GM12878 (cell line): ENCODE results near the gene ABCF3. TPM values are rescaled to one million over a fixed set of nuclear protein-coding genes. Genes with fewer than 3 reads are reported as not detected.

Experiments
- ATAC-seq: fragments of 200-7000 bp; cut with Tn5 transposase; 3 replicates; pipeline ENCODE4 v1.9.1; 2020; ENCODE audit warnings: mild to moderate bottlenecking, moderate library complexity
- BruUV-seq: library from RNA; stranded (reverse); fragments of 400-500 nt; replicated peaks from 2 replicates; lab custom pipeline; 2021; lab: Mats Ljungman, UMichigan
- CTCF ChIA-PET: fragments of 300-600 bp; sonication (Branson Sonifier 250); formaldehyde crosslinking; extraction: SDS; loops from one replicate; lab custom pipeline; 2021; ENCODE audit warnings: inconsistent platforms; lab: Yijun Ruan, JAX
- POLR2A ChIA-PET: fragments of 350-600 bp; formaldehyde crosslinking; extraction: SDS; loops from one replicate; lab custom pipeline; 2021; ENCODE audit warnings: inconsistent platforms; lab: Charles Lee
- RAD21 ChIA-PET: fragments of 300-600 bp; sonication (Branson Sonifier 250); formaldehyde crosslinking; loops from one replicate; lab custom pipeline; 2023; ENCODE audit warnings: antibody characterized with exemption; ENCODE audit not compliant: unreplicated experiment; lab: Charles Lee
- SMC1A ChIA-PET: fragments of 300-600 bp; sonication (Branson Sonifier 250); formaldehyde crosslinking; loops from one replicate; lab custom pipeline; 2023; ENCODE audit not compliant: unreplicated experiment, uncharacterized antibody; lab: Charles Lee
- DNase-seq: peaks from one replicate; pipeline ENCODE4 v3.0.0-alpha.2; 2011; ENCODE audit warnings: low read depth, low spot score
- FAIRE-seq: peaks from 3 replicates; lab custom pipeline; 2011; peaks lifted over from hg19 to GRCh38; lab: Jason Lieb, UNC
- H2AFZ ChIP-seq: 2 replicates; pipeline ENCODE4 v1.6.0; 2011; ENCODE audit warnings: low read depth, low read length, control low read depth; ENCODE audit not compliant: control insufficient read depth
- H3K27ac ChIP-seq: 2 replicates; pipeline ENCODE4 v1.5.1; 2011; ENCODE audit warnings: control low read depth; ENCODE audit not compliant: control insufficient read depth, insufficient read depth
- H3K27me3 ChIP-seq, 2 experiments: replicated peaks in 1 of 2; 2 replicates each; pipeline versions ENCODE4 v1.6.0 to v1.6.1; 2011; ENCODE audit warnings: low read length in 1 of 2; ENCODE audit not compliant: control insufficient read depth in 2 of 2, insufficient read depth in 2 of 2
- H3K36me3 ChIP-seq, 2 experiments: 2 replicates each; pipeline ENCODE4 v1.5.1; 2011; ENCODE audit warnings: low read length in 1 of 2; ENCODE audit not compliant: control insufficient read depth in 2 of 2, insufficient read depth in 2 of 2
- H3K4me1 ChIP-seq: 2 replicates; pipeline ENCODE4 v1.6.1; 2011; ENCODE audit warnings: mild to moderate bottlenecking, low read length, moderate library complexity, mixed read lengths; ENCODE audit not compliant: control insufficient read depth, insufficient read depth
- H3K4me2 ChIP-seq: 2 replicates; pipeline ENCODE4 v1.6.0; 2011; ENCODE audit warnings: control low read depth; ENCODE audit not compliant: control insufficient read depth, insufficient read depth
- H3K4me3 ChIP-seq: fragments of 200-600 bp; sonication (generic); 2 replicates; pipeline ENCODE4 v1.5.1; 2016
- H3K79me2 ChIP-seq: 2 replicates; pipeline ENCODE4 v1.6.0; 2011; ENCODE audit warnings: low read length; ENCODE audit not compliant: control insufficient read depth, insufficient read depth
- H3K9ac ChIP-seq: 2 replicates; pipeline ENCODE4 v1.8.0; 2011; ENCODE audit warnings: low read length, control low read depth, mixed read lengths; ENCODE audit not compliant: control insufficient read depth, insufficient read depth
- H3K9me3 ChIP-seq: replicated peaks from 3 replicates; pipeline ENCODE4 v1.5.1; 2011; ENCODE audit warnings: mild to moderate bottlenecking, low read length; ENCODE audit not compliant: control insufficient read depth, insufficient read depth
- H4K20me1 ChIP-seq: 2 replicates; pipeline ENCODE4 v1.6.0; 2011; ENCODE audit not compliant: control insufficient read depth, insufficient read depth
- BHLHE40 ChIP-seq, 2 experiments: fragments of 450-650 bp in 1 of 2; IDR thresholded peaks; 2 replicates each; pipeline ENCODE4 v1.6.1; 2011 to 2017; ENCODE audit warnings: low read depth in 2 of 2, borderline replicate concordance in 1 of 2, improper control_type of control experiment in 1 of 2, low read length in 1 of 2, mild to moderate bottlenecking in 1 of 2
- CBFB ChIP-seq: IDR thresholded peaks from 2 replicates; pipeline ENCODE4 v1.6.1; 2016; ENCODE audit warnings: antibody characterized with exemption, low read depth
- CBX3 ChIP-seq: fragments of 200-600 bp; sonication (generic); IDR thresholded peaks from 2 replicates; pipeline ENCODE4 v1.6.1; 2016; ENCODE audit warnings: low read depth, borderline replicate concordance
- CHD2 ChIP-seq: IDR thresholded peaks from 2 replicates; pipeline ENCODE4 v1.6.1; 2011; ENCODE audit warnings: low read depth, low read length, improper control_type of control experiment, borderline replicate concordance
- ETV6 ChIP-seq, 2 experiments: fragments of 450-650 bp in 1 of 2; IDR thresholded peaks in 1 of 2; conservative IDR thresholded peaks in 1 of 2; 2 replicates each; pipeline ENCODE4 v1.6.1; 2014; ENCODE audit warnings: antibody characterized with exemption in 1 of 2, borderline replicate concordance in 1 of 2, low read depth in 1 of 2, mild to moderate bottlenecking in 1 of 2, moderate library complexity in 1 of 2
- KLF5 ChIP-seq: fragments of 450-650 bp; IDR thresholded peaks from 2 replicates; pipeline ENCODE4 v1.6.1; 2014; ENCODE audit warnings: mild to moderate bottlenecking; ENCODE audit not compliant: partially characterized antibody
- LARP7 ChIP-seq: fragments of 450-650 bp; IDR thresholded peaks from 2 replicates; pipeline ENCODE4 v1.6.1; 2017; ENCODE audit warnings: mild to moderate bottlenecking
- MYB ChIP-seq: fragments of 150-350 bp; IDR thresholded peaks from 2 replicates; pipeline ENCODE4 v1.6.1; 2014; ENCODE audit warnings: mild to moderate bottlenecking, low read depth, low read length, borderline replicate concordance
- NRF1 ChIP-seq: conservative IDR thresholded peaks from 2 replicates; pipeline ENCODE4 v1.6.1; 2011; ENCODE audit warnings: mild to moderate bottlenecking, low read depth, low read length, improper control_type of control experiment
- PML ChIP-seq: IDR thresholded peaks from 2 replicates; pipeline ENCODE4 v1.6.1; 2012; ENCODE audit warnings: low read length, inconsistent platforms
- POLR2A ChIP-seq: IDR thresholded peaks from 2 replicates; pipeline ENCODE4 v1.6.1; 2011; ENCODE audit warnings: low read depth, mild to moderate bottlenecking, low read length
- RAD21 ChIP-seq: IDR thresholded peaks from 2 replicates; pipeline ENCODE4 v1.6.1; 2011; ENCODE audit warnings: mild to moderate bottlenecking, low read depth, low read length, moderate library complexity; ENCODE audit not compliant: insufficient read depth
- RBBP5 ChIP-seq: fragments of 200-600 bp; sonication (generic); conservative IDR thresholded peaks from 2 replicates; pipeline ENCODE4 v1.6.1; 2016
- RCOR1 ChIP-seq: conservative IDR thresholded peaks from 2 replicates; pipeline ENCODE4 v1.6.1; 2012; ENCODE audit warnings: low read depth, low read length, improper control_type of control experiment
- YY1 ChIP-seq: IDR thresholded peaks from 2 replicates; pipeline ENCODE4 v1.6.1; 2011; ENCODE audit warnings: low read depth, mild to moderate bottlenecking, low read length
- WGBS: methylation state at CpG from one replicate; pipeline ENCODE4 v1.1.6; 2016; ENCODE audit warnings: low lambda C conversion rate; ENCODE audit not compliant: insufficient replicate concordance, insufficient coverage; ENCODE audit errors: missing lambda C conversion rate; 5-methylcytosine and 5-hydroxymethylcytosine counted together
- in situ Hi-C: fragments of 300-500 bp; cut with MboI; formaldehyde crosslinking; loops from 9 replicates; pipeline ENCODE4 v1.14.3; 2018; ENCODE audit warnings: mixed read lengths
- intact Hi-C: fragments of 100-400 bp; cut with micrococcal nuclease; formaldehyde crosslinking; loops from one replicate; pipeline ENCODE4 v1.14.2; 2022; ENCODE audit not compliant: unreplicated experiment
- polyA plus RNA-seq, 11 experiments: library from polyadenylated mRNA; depleted of rRNA in 4 of 11; unstranded in 6 of 11; stranded (reverse) in 5 of 11; fragments of >200 nt; fragmentation: Nextera tagmentation in 4 of 11; fragmentation: Illumina TruSeq in 1 of 11; extraction: Ambion mirVana in 4 of 11; extraction: Trizol in 1 of 11; gene quantifications; 1 replicate in 1 of 11; 2 replicates in 10 of 11; pipeline versions ENCODE4 v1.2.1 to v1.2.3, GENCODE V29; 2011 to 2016; ENCODE audit warnings: inconsistent platforms in 2 of 11, missing spikeins in 2 of 11, low read depth in 1 of 11
- total RNA-seq, 4 experiments: library from RNA; depleted of rRNA in 3 of 4; stranded (reverse); fragments of >200 nt in 3 of 4; fragmentation: Illumina TruSeq in 1 of 4; extraction: Trizol in 1 of 4; gene quantifications; 2 replicates each; pipeline versions ENCODE4 v1.2.1 to v1.2.3, GENCODE V29; 2013 to 2021
- TF ChIP-seq, protein P1 (sequence below): fragments of 450-650 bp; conservative IDR thresholded peaks from 2 replicates; pipeline ENCODE4 v1.6.1; 2017; ENCODE audit warnings: mild to moderate bottlenecking, moderate library complexity
- TF ChIP-seq, protein P2 (sequence below): fragments of 450-650 bp; IDR thresholded peaks from 2 replicates; pipeline ENCODE4 v1.6.1; 2017; ENCODE audit warnings: mild to moderate bottlenecking, low read depth, inconsistent platforms; ENCODE audit not compliant: poor library complexity, severe bottlenecking

The ABCF3 gene
- total and polyA plus RNA-seq, 10 of the 15 experiments (the other 5 are each of a cell fraction or from before 2014, with no cell fraction given), result 6.1 to 71.3 (median 46.9) TPM

DNA sequence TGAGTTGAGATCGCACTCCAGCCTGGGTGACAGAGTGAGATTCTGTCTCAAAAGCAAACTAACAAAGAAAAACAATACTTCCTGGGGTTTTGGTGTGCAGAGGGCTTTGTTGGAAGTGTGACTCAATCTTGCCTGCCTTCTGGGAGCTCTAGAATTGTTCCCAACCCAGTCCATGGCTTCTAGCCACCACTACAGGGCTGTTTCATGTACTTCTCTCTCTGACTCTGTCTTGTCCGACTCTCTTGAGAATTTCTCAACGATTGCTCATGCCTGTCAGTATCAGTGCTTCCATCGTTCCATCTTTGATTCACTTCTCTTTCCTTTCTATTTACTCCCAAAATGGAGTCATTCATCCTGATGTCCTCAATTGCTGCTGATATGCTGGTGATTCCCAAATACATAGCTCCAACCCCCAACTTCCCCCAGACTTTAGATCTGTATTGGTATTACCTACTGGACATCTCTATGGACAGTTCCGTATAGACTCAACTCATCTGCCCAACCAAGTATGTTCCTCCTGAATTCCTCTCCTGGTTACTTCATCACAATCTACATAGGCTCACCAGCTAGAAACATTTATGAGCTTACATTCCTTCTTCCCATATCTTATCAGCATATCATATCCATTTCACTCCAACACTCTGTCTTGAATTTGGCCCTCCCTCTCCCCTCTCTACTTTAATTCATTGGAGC is 13.2 kb upstream of the ABCF3 start:
- H3K27me3 ChIP-seq, result no peaks in the 10 kb centered on the region
- SMC1A ChIA-PET, result interaction anchor here (1.0 to 1.5 kb wide), 3 partner anchors 13 to 43 kb away, joined by 3 to 4 read pairs (median 4); no protein-coding TSS in a partner anchor
- no peak overlapping the region for H3K27ac ChIP-seq
- no peak overlapping the region for H3K9ac ChIP-seq
- no peak for DNase-seq
- TSS peak; percentile 10 for BruUV-seq
- POLR2A ChIA-PET, result interaction anchor here (1.2 to 2.8 kb wide), 3 partner anchors 12 to 40 kb away, joined by 3 to 16 read pairs (median 5); no protein-coding TSS in a partner anchor
- no peaks in the 10 kb centered on the region for H3K9me3 ChIP-seq
- peaks cover 9% of the 10 kb centered on the region for H3K4me1 ChIP-seq
- no peak for FAIRE-seq
- ATAC-seq, result no peak
- WGBS, result 95% methylated on average over 5 of the region's 5 CpGs
- H4K20me1 ChIP-seq, result no peaks in the 10 kb centered on the region
- H3K79me2 ChIP-seq, result peaks cover 29% of the 10 kb centered on the region
- CTCF ChIA-PET, result interaction anchor here (0.7 to 2.3 kb wide), 6 partner anchors 9 to 277 kb away, joined by 3 to 12 read pairs (median 4); partner anchors contain the start of gene ABCF3
- peaks cover under 1 to 6% of the 10 kb centered on the region in 2 experiments; a peak in 3 of 4 replicates for H3K36me3 ChIP-seq
- in situ Hi-C loops (no loop called here), intact Hi-C loops (no loop called here)
- H3K4me3 ChIP-seq, result no peak overlapping the region
- H2AFZ ChIP-seq, result no peak overlapping the region
- RAD21 ChIA-PET, result interaction anchor here (1.3 to 1.5 kb wide), 2 partner anchors 13 to 38 kb away, joined by 3 to 4 read pairs; partner anchors contain the start of genes ABCF3 and EIF2B5
- no peak overlapping the region for H3K4me2 ChIP-seq
- TF ChIP-seq RAD21 (no peak), RCOR1 (no peak), POLR2A (no peak), RBBP5 (no peak), PML (no peak), CBX3 (no peak), BHLHE40 (IDR thresholded peaks at IDR 0.05; ENCODE audit: borderline replicate concordance in 1 of 2, low read depth in 2 of 2, low read length in 1 of 2) (no peak), ETV6 (conservative IDR thresholded peaks at IDR 0.05 in 1 of 2, IDR thresholded peaks at IDR 0.05 in 1 of 2; ENCODE audit: borderline replicate concordance in 1 of 2, low read depth in 1 of 2) (no peak), KLF5 (no peak), CBFB (no peak), LARP7 (no peak), YY1 (no peak), NRF1 (no peak), MYB (no peak), CHD2 (no peak)
- TF ChIP-seq, protein P1, sequence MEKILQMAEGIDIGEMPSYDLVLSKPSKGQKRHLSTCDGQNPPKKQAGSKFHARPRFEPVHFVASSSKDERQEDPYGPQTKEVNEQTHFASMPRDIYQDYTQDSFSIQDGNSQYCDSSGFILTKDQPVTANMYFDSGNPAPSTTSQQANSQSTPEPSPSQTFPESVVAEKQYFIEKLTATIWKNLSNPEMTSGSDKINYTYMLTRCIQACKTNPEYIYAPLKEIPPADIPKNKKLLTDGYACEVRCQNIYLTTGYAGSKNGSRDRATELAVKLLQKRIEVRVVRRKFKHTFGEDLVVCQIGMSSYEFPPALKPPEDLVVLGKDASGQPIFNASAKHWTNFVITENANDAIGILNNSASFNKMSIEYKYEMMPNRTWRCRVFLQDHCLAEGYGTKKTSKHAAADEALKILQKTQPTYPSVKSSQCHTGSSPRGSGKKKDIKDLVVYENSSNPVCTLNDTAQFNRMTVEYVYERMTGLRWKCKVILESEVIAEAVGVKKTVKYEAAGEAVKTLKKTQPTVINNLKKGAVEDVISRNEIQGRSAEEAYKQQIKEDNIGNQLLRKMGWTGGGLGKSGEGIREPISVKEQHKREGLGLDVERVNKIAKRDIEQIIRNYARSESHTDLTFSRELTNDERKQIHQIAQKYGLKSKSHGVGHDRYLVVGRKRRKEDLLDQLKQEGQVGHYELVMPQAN, result no peak
- TF ChIP-seq, protein P2, sequence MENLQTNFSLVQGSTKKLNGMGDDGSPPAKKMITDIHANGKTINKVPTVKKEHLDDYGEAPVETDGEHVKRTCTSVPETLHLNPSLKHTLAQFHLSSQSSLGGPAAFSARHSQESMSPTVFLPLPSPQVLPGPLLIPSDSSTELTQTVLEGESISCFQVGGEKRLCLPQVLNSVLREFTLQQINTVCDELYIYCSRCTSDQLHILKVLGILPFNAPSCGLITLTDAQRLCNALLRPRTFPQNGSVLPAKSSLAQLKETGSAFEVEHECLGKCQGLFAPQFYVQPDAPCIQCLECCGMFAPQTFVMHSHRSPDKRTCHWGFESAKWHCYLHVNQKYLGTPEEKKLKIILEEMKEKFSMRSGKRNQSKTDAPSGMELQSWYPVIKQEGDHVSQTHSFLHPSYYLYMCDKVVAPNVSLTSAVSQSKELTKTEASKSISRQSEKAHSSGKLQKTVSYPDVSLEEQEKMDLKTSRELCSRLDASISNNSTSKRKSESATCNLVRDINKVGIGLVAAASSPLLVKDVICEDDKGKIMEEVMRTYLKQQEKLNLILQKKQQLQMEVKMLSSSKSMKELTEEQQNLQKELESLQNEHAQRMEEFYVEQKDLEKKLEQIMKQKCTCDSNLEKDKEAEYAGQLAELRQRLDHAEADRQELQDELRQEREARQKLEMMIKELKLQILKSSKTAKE, result no peak
